Retina (tissue), 1 donor: ENCODE measurements around the gene HK1.
"Not testable (repeated sequence)": the region's sequence is repeated elsewhere in the genome, so short reads cannot be mapped to it uniquely, and the experiment has no call there.

ENCODE experiments used
- DNase-seq: peaks from one replicate; pipeline ENCODE4 v3.0.0-alpha.2; 2016

Gene HK1

DNA sequence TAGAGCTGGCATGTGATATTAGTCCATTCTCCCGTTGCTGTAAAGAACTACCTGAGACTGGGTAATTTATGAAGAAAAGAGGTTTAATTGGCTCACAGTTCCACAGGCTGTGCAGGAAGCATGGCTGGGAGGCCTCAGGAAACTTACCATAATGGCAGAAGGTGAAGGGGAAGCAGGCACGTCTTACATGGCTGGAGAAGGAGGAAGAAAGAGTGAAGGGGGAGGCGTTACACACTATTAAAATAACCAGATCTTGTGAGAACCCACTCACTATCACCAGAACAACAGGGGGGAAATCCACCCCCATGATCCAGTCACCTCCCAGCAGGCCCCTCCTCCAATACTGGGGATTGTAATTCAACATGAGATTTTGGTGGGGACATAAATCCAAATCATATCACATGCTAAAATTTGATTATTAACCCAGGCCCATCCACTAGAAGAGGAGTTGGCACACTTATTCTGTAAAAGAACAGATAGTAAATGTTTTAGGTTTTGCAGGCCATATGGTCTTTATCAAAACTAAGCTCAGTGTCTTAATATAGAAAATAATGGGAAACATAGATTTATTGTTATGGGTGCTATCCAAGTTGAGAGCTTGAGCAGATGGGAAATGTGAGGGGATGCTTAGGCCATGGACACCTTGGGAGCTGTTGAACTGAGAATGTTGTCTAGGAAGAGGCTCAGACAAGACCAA, 18.6 kb upstream of the HK1 start:
- DNase-seq: no peak

DNA sequence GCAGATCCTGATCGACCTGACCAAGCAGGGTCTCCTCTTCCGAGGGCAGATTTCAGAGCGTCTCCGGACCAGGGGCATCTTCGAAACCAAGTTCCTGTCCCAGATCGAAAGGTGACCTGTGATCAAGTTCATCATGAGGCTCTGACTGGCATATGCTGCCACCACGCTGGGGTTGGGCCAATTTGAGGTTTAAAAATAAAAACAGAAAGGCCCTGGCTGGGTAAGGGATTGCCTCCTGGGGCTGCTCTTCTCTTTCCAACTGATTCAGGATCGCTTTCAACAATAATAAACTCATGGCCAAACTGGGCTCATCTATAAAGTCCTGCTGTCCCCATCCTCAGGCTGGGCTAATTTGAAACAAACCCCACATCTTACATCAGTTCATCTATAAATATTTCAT, 17.1 kb upstream of the HK1 start:
- no peak for DNase-seq

DNA sequence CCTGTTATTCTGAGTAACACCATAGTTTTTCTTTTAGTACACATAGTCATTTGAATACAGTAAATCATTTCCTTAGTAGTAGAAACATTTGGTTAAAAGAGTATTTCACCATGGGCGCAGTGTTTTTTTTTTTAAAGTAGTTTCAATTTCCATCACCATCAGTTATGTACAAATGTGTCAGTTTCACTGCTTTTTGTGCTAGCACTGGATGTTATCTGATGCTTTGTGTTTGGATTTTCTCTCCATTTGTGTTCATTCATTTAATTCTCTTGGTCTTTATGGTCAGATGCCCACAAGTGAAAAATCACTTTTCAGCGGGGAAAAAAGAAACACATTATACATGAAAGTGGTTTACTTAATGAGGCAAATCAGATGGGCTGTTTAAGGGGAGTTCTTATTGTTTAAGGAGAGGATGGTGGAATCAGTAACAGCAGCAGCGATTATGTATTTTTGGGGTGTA, 16.0 kb upstream of the HK1 start:
- DNase-seq: no peak

DNA sequence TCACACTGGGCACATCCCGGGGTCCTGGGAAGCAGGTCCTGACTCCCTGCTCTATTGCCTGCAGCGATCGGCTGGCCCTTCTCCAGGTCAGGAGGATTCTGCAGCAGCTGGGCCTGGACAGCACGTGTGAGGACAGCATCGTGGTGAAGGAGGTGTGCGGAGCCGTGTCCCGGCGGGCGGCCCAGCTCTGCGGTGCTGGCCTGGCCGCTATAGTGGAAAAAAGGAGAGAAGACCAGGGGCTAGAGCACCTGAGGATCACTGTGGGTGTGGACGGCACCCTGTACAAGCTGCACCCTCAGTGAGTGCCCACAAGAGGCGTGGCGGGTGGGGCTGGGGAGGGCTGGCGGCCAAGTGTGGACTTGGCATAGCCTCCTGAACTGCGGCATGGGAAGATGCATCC, 12.8 kb upstream of the HK1 start:
- DNase-seq: no peak

DNA sequence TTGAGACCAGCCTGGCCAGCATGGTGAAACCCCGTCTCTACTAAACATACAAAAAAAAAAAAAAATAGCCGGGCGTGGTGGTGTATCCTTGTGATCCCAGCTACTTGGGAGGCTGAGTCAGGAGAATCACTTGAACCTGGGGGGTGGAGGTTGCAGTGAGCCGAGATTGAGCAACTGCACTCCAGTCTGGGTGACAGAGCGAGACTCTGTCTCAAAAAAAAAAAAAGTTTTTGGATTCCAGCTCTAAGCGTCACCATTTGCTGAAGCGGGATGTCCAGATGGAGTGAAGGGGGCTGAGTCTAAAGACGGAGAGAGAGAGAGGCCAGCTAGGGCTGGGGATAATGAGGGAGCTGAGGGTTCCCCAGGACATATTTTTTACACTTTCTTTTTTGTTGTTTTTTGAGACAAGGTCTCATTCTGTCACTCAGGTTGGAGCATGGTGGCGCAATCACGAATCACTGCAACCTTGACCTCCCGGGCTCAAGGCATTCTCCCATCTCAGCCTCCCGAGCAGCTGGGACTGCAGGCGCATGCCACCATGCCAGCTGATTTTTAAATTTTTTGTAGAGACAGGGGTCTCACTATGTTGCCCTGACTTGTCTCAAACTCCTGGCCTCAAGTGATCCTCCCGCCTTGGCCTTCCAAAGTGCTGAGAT, 9.4 kb upstream of the HK1 start:
- DNase-seq: no peak

DNA sequence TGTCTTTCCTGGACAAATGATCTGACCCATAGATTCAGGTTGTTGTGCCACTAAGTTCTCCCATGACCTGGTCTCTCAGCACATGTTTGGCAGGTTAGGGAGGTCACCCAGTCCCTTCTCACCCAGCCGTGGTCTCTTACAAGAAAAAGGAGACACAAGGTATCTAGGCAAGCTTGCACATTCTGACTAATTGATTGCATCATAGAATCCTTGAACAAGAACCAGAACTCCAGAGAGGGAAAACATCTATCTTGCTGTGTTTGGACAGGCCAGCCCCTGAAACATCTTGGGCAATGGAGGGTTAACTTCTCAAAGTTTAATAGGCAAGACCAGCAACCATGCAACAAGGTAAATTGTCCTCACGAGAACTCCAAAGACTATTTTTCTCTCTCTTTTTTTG, 8.5 kb upstream of the HK1 start:
- no peak for DNase-seq

DNA sequence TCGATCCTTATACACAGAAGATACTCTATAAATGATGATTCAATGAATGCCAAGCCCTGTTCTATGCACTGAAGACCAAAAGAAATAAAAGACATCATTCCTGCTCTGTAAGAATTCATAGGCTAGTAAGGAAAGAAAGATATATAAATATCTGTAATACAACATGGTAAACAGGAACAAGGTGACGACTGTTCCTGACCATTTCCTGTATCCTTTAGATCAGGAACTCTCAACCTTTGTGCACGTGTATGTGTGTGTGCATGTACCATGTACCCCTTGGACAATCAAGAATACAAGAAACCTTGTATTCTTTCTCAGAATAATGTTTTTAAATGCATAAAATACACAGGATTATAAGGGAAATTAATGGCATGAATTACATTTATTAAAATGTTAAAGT, 7.3 kb upstream of the HK1 start:
- DNase-seq: no peak

DNA sequence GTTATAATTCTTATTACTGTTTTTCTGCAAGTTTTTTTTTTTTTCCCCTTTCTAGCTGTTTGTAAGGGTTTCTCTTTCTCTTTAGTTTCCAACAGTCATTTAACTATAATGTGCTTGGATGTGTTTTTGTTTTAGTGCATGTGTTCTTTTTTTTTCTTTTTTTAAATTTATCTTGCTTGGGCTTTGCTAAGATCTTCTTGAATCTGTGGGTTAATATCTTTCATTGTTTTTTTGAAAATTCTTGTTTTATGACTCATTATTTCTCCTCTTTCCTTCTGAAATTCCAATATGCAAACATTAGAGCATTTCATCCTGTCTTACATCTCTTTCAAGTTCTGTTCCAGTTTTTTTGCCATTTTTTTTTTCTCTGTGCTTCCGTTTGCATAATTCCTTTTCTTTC, 5.7 kb upstream of the HK1 start:
- no peak for DNase-seq

DNA sequence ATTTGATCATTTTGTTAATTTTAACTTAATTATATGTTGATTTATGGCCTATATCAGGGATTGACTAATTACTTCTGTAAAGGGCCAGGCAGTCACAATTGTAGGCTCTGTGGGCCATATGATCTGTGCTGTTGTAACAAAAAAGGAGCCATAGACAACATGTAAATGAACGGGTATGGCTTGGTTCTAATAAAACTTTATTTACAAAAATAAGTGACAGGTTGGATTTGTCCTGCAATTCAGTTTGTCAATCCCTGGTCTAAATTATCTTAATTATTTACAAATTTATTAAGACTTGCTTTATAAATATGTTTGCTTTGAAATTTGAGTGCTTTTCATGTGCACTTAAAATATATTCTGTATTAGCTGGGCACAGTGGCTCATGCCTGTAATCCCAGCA, 2.9 kb upstream of the HK1 start:
- no peak for DNase-seq

DNA sequence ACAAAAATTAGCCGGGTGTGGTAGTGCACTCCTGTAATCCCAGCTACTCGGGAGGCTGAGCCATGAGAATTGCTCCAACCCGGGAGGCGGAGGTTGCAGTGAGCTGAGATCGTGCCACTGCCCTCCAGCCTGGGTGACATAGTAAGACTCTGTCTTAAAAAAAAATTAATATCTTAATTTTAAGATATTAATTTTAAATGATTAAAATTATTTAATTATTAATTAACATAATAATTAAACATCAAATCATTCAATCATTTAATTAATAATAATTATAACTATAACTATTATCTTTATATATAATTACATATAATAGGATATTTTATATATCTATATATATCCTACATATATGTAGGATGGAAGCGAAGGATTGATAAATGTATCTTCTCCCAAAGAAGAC, 1.8 kb upstream of the HK1 start:
- DNase-seq: no peak

DNA sequence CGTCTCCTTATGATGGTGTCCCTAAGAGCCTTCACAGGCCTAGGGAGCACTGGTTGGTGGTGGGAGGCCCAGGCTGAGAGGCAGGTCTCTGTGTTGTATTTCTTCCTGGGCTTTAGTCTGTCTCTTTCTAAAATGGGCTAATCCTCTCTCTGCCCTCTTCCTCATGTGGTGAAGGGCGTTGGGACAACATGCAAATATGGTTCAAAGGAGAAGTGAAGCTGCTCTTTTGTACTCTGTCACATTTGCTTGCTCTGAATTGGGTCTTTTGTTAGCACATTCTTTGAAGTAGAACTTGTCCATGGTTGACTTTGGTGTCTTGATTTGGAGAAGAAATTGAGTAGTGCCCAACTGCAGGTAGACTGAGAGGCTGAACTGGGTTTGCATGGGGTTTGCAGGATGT, 814 bp downstream of the HK1 start:
- no peak for DNase-seq

DNA sequence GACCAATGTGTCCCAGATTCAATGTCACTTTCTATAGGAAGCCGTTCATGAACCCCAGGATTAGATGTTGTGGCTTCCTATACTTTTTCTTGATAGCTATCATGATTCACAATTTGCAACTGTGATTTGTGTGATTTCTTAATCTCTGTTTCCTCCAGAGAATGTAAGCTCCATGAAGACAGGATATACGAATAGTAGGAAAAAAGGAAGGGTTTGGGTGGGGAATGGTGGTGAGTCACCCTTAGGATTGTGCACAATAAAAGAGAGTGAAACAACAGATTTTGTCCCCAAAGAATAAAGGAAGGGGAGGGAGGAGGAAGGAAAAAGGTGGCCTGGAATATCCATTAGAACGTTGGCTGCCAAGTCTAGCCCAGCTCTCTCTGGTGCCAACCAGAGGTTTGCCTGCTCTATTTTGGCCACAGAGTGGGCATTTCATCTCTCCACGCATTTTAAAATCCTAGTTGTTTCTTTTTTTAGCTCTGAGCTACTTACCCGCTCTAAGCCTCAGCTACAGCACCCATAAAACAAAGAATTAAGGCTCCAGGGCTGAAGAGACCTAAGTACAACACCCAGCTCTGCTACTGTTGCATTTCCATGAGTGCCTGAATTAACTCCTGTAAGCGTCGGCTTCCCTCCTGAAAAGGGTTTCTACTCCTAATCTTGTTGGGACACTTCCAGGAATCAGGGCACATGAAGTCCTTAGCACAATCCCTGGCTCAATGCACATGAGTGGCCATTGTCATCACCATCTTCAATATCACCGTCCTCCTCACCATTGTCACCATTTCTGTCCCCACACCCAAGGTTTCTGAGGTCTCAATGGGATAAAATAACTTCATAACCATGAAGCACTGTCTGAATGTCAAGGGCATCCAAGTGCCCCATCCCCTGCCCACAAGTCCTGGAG, 3.5 kb downstream of the HK1 start:
- no peak for DNase-seq

DNA sequence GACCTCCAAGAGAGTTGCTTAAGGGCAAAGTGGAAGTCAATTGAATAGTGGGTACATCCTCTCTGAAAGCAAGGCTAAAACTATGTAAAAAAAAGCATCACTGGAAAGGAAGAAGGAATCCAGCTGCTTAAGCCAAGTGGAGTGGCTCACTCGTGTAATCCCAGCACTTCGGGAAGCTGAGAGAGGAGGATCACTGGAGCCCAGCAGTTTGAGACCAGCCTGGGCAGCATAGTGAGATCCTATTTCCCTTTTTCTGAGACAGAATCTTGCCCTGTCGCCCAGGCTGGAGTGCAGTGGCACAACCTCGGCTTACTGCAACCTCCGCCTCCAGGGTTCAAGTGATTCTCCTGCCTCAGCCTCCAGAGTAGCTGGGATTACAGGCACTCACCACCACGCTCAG, 6.1 kb downstream of the HK1 start:
- DNase-seq: not testable (repeated sequence)

DNA sequence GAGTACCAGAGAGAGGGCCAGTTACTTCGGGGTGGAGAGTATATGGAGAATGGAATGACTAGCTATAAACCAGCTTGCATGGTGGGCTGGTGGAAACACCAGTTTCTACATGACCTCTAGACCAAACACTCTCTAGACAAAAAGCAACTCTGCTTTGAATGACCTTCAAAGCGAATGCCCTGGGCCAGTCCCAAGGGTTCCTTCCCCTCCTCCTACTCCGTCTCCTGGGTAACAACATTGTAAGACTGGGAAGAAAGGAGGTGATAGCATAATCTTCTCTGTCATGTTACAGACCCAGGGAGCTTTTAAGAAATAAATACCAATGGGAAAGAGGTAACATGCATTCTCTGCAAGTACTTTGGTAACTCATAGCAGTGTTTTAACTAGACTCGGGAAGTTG, 7.4 kb downstream of the HK1 start:
- DNase-seq: no peak

DNA sequence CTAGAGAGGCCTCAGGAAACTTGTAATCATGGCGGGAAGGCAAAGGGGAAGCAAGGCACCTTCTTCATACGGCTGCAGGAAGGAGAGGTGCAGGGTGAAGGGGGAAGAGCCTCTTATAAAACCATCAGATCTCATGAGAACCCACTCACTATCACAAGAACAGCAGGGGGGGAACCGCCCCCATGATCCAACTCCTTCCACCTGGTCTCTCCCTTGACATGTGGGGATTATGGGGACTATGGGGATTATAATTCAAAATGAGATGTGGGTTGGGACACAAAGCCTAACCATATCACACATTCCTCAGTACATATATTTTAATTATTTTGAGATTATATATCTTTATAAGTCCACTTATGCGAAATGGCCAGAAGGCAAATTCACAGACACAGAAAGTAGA, 8.9 kb downstream of the HK1 start:
- DNase-seq: no peak

DNA sequence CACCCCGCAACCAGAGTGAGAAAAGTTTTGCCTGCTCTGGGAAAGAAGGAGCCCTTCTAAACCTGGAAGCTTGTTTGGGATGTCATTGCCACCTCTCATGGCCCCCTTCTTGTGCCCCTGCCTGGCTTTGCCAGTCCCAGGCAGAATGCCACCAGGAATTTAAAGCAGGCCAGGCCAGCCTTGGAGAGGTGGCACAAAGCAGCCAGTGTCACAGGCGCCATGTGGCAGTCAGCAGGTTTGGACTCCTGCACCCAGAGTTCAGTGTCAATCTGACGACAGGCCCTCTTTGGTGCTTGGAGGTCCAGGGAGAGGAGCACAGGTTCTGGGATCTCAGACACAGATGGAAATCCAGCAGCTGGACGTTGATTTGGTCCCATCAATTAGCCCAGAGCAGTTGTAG, 12.7 kb downstream of the HK1 start:
- DNase-seq: no peak

DNA sequence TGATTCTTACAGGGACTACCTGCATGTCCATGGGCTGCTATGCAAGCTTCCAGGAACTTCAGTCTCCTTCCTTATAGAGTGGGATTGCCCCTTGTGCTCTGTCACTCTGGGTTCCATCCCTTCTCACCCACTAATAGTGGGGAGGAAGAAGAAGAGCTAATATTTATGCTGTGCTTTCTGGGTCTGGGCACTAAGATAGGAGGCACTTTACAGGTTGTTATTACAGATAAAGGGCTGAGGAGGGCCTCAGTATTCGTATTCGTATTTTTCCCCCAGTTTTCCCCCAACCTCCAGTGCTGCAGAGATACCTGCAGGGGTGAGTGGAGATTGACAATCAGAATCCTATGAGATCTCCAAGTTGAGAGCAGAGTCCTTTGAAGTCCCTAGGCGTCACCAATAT, 14.2 kb downstream of the HK1 start:
- DNase-seq: no peak

DNA sequence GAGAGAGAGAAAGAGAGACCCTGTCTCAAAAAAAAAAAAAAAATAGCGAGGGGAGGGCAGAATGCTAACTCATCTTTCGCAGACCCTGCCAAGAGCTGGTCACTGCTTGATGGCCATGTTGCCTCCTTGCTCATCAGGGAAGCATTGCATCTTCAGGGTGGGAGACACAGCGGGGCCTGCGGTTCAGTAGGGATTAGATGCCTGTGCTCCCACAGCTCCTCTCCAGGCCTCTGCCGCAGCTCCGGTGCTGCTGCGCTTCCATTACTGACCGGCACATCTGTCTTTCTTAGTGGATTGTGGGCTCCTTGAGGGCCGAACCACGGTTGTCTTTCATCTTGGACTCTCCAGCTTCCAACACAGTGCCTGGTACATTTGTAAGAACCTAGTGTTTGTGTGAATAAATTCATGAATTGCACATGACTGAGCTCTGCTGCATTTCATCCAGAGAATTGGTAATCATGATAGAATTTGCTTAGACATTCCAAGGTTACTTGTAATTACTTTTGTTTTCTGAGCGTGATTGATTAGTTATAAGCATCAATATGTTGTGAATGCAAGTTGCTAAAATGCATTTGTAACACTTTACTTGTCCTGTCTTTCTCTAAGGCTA, 16.8 kb downstream of the HK1 start:
- no peak for DNase-seq

DNA sequence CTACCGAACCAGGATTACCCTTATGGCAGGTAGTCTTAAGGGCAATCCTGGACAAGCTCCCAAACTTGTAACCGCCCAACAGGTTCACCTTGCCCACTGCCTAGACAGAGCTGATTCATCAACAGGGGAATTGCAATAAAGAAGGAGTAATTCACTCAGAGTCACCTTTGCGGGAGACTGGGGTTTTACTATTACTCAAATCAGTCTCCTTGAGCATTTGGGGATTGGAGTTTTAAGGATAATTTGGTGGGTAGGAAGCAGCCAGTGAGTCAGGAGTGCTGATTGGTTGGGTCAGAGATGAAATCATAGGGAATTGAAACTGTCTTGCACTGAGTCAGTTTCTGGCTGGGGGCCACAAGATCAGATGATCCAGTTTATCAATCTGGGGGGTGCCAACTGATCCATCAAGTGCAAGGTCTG, 25.3 kb downstream of the HK1 start:
- DNase-seq: no peak

DNA sequence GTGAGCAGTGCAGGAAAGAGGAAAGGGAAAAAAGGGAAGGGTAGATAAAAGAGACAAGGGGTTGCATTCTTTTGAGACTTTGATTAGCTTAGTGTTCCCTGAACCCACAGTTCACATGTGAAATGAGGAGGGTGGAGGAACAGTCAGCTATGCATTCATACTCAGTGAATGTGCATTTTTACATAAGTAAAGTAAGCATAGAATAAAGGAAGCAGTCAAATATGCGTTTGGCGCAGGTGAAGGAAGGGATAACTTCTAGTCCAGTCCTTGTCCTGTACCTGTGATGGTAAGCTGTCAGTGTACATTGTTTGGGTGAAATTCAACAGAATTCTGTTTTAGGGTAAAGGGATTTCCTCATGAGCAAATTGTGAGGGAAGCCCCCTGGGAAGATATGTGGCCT, 28.1 kb downstream of the HK1 start:
- no peak for DNase-seq

DNA sequence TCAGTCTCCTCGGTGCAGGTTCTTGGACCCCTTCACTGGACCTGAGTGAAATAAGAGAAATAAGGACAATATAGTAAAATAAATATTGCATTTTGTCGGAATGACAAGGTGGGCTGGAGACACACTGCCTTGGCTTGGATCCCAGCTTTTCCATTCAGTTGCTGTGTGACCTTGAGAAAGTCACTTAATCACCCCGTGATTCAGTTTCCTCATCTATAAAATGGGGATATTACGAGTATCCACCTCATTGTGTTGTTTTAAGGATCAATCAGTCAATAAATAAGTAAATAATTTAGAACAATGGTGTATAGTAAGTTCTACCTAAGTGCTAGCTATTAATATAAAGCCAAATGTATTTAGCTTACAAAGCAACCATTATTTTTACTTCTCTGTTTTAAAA, 29.1 kb downstream of the HK1 start:
- DNase-seq: no peak

DNA sequence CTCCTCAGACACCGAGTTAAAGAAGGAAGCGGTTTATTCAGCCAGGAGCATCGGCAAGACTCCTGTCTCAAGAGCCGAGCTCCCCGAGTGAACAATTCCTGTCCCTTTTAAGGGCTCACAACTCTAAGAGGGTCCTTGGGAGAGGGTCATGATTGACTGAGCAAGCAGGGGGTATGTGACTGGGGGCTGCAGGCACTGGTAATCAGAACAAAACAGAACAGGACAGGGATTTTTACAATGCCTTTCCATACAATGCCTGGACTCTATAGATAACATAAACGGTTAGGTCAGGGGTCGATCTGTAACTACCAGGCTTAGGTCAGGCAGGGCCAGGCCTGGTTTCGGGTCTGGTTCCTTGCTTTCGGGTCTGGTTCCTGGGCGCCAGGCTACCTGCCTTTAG, 30.0 kb downstream of the HK1 start:
- not testable (repeated sequence) for DNase-seq

DNA sequence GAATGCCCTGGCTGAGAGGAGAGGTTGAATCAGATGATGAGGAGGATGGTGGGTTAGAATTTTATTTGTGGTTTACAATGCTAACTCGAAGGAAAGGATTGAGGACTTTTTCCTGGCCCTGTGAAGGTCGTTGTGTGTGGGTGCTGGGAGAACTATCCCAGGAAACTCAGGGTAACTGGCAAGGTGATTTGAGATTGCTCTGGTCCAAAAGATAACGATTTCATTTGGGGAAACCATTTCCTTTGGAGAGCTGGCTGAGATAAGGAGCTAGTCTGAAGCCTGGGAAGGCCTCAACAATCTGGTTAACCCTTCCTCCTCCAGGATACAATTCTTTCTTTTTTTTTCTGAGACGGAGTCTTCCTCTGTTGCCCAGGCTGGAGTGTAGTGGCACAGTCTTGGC, 33.0 kb downstream of the HK1 start:
- no peak for DNase-seq

DNA sequence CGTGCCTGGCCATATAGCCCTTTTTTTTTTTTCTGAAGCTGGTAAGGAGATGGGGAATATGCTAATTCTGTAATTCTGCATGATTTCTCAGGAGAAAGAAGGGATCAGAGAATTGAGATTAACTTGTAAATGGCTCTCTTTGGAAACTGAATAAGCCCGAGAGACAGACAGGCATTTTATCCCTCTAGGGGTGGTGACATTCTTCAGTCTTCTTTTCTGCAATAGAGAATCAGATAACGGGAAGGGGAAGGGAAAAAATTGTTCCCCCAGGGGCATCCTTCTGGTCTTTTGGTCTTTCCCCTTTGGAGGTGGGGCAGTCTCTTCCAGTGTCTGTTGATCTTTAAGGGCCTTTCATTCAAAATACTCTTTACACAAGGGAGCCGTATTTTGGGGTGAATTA, 34.2 kb downstream of the HK1 start:
- no peak for DNase-seq
